ENCODE results near the gene TAGLN. TPM values are rescaled to one million over a fixed set of nuclear protein-coding genes. Genes with fewer than 3 reads are reported as not detected.

TAGLN gene
- total and polyA plus RNA-seq, 10 donors = 117 to 1,088 (median 350) TPM

GRCh38 chr11:117226388-117227385, 27.5 kb downstream of the TAGLN start:
- Histone ChIP-seq H3K27ac (no peak overlapping the region), H3K9me3 (no peaks in the 10 kb centered on the region)
- DNase-seq = no peak

GRCh38 chr11:117228091-117228490, 28.9 kb downstream of the TAGLN start:
- Histone ChIP-seq H3K27ac (no peak overlapping the region), H3K9me3 (no peaks in the 10 kb centered on the region), H3K36me3 (peaks cover 2 to 72% (median 64%) of the 10 kb centered on the region in 6 donors), H3K4me1 (peaks cover 26 to 69% (median 56%) of the 10 kb centered on the region in 6 donors), H3K27me3 (replicated peaks in 1 of 7) (no peaks in the 10 kb centered on the region), H3K4me3 (no peak overlapping the region)
- no peak for TF ChIP-seq CTCF (IDR thresholded peaks at IDR 0.05 in 8 of 11, conservative IDR thresholded peaks at IDR 0.05 in 3 of 11)
- TF ChIP-seq POLR2AphosphoS5 (IDR thresholded peaks at IDR 0.05) = no peak
- TF ChIP-seq POLR2A (IDR thresholded peaks at IDR 0.05) = no peak
- intact Hi-C loops (cut with DNase I; ENCODE audit: low total_unique reads) = loop anchor here (10.0 kb wide), 2 partner anchors 123 to 353 kb away; no protein-coding TSS in a partner anchor
- 95 to 98% (median 95%) methylated on average over 11 of the region's 11 CpGs for WGBS, 5 donors
- no peak for DNase-seq

More at GRCh38 chr11:117226388-117227385, 27.5 kb downstream of the TAGLN start:
- 68 to 75% (median 72%) methylated on average over 19 of the region's 19 CpGs for WGBS, 5 donors
- intact Hi-C loops (cut with DNase I; ENCODE audit: low total_unique reads) = loop anchor here (10.0 kb wide), 2 partner anchors 122 to 352 kb away; no protein-coding TSS in a partner anchor
- Histone ChIP-seq H3K4me3 (no peak overlapping the region), H3K27me3 (replicated peaks in 1 of 7) (no peaks in the 10 kb centered on the region), H3K36me3 (peaks cover 2 to 86% (median 78%) of the 10 kb centered on the region in 6 donors), H3K4me1 (peaks cover 25 to 78% (median 59%) of the 10 kb centered on the region in 6 donors)
- TF ChIP-seq CTCF (IDR thresholded peaks at IDR 0.05 in 8 of 11, conservative IDR thresholded peaks at IDR 0.05 in 3 of 11) (peak; percentile 70 to 91 (median 87)), POLR2A (IDR thresholded peaks at IDR 0.05) (no peak), POLR2AphosphoS5 (IDR thresholded peaks at IDR 0.05) (peak; percentile 26 to 42 (median 37))

GRCh38 chr11:117229411-117229810, 30.2 kb downstream of the TAGLN start:
- Histone ChIP-seq H3K9me3 (no peaks in the 10 kb centered on the region), H3K36me3 (peaks cover 0 to 59% (median 51%) of the 10 kb centered on the region in 6 donors), H3K4me3 (peak overlapping the region in 1 of 8 donors; percentile 87), H3K27me3 (replicated peaks in 1 of 7) (no peaks in the 10 kb centered on the region), H3K27ac (peak overlapping the region; percentile 91 to 98 (median 94)), H3K4me1 (peaks cover 34 to 77% (median 64%) of the 10 kb centered on the region in 6 donors)
- peak in 1 of 3 donors; percentile 18 for TF ChIP-seq POLR2AphosphoS5 (IDR thresholded peaks at IDR 0.05)
- no peak for TF ChIP-seq CTCF (IDR thresholded peaks at IDR 0.05 in 8 of 11, conservative IDR thresholded peaks at IDR 0.05 in 3 of 11)
- no peak for DNase-seq
- WGBS, 5 donors = 92 to 97% (median 95%) methylated on average over 9 to 12 of the region's 12 CpGs
- intact Hi-C loops (cut with DNase I; ENCODE audit: low total_unique reads) = loop anchor here (10.0 kb wide), 2 partner anchors 125 to 355 kb away; no protein-coding TSS in a partner anchor

GRCh38 chr11:117229931-117230285, 30.7 kb downstream of the TAGLN start:
- TF ChIP-seq POLR2A (IDR thresholded peaks at IDR 0.05) (no peak), POLR2AphosphoS5 (IDR thresholded peaks at IDR 0.05) (no peak), CTCF (IDR thresholded peaks at IDR 0.05 in 8 of 11, conservative IDR thresholded peaks at IDR 0.05 in 3 of 11) (no peak)
- no peaks in the 10 kb centered on the region for H3K9me3 ChIP-seq
- H3K27me3 ChIP-seq (replicated peaks in 1 of 7) = no peaks in the 10 kb centered on the region
- H3K4me3 ChIP-seq = peak overlapping the region in 7 of 8 donors; percentile 24 to 95 (median 90)
- H3K4me1 ChIP-seq = peaks cover 34 to 77% (median 61%) of the 10 kb centered on the region in 6 donors
- DNase-seq = no peak
- intact Hi-C loops (cut with DNase I; ENCODE audit: low total_unique reads) = loop anchor here (10.0 kb wide), 3 partner anchors 95 to 355 kb away; partner anchors contain the start of gene CEP164
- H3K36me3 ChIP-seq = peaks cover 0 to 54% (median 46%) of the 10 kb centered on the region in 6 donors
- peak overlapping the region; percentile 91 to 98 (median 94) for H3K27ac ChIP-seq
- WGBS, 5 donors = 76 to 87% (median 86%) methylated on average over 5 of the region's 5 CpGs
